Stimulated activated CD4-positive, alpha-beta T cell treated with anti-CD3 and anti-CD28 coated beads, Interleukin-15, amount 100 ng/mL, for 24 hours (primary cell): ENCODE measurements around the gene ASZ1.

Source experiments
- DNase-seq: peaks from one replicate; pipeline ENCODE4 v3.0.0-alpha.2; 2020

ASZ1 gene

GRCh38 chr7:117333168-117333567, 94.1 kb downstream of the ASZ1 start:
- no peak for DNase-seq

- no peak for DNase-seq
These were observed 95.3 kb downstream of the ASZ1 start for GRCh38 chr7:117332031-117332430.

DNA sequence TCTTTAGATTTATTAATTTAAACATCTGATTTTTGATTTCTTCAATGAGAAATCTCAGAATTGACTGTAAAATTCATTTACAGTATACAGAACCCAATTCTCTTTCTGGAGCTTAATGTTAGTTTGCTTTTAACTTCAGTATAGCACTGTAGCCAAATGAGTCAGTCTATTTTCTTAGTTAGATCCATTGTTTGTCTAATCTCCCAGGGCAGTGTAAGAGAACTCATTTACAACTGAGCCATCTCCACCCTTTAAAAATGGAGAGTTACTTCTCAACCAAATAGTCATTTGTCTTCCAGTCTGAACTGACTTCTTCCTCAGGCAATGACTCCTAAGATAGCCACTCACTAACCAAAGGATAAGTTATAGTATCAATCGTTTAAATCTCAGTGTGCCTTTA, 101.5 kb downstream of the ASZ1 start:
- no peak for DNase-seq

DNA sequence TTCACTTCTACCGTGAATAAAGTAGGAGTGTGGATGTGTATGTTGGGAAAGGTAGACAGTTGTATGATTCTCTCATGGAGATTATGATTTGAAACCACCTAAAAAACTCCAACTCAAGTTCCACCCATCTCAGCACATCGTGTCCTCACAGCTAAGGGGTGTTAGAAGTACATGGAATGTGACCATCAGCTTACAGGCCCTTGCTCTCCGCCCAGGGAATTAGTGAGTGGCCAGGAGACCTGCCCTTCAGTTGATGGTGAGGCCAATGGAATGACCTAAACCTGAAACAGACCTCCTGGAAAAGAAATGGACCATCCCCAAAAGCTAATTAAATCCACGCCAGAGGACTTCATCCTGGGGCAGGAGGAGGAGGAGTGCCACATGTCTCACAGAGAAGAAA, 102.3 kb downstream of the ASZ1 start:
- no peak for DNase-seq

GRCh38 chr7:117323851-117324711, 103.2 kb downstream of the ASZ1 start:
- DNase-seq: no peak

DNA sequence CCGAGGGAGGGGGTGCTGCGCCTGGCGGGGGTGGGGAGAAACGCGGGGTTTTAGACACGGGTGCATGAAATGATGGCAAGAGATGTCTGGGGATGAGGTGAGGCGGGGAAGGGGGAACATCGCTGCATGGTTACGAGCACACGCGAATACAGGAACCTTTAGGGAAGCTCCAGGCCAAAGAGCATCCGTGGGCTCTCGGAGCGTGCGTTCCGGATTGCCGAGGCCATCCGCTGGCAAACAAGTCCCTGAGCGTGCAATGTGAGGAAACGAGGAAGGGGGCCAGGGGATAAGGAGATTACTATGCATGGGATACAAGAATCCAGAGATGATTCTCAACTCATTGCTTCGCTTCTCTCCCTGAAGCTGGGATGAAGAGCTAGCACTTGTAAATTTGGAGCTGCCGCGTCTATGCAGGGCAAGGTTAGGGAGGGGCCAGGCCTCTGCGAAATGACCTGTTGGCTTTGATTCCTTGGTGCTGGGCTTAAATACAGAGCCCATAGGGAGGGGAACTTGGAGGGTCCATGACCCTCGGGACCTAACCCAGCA, 103.9 kb downstream of the ASZ1 start:
- no peak for DNase-seq

- no peak for DNase-seq
These were observed 104.5 kb downstream of the ASZ1 start, which contains the start of gene WNT2 for GRCh38 chr7:117322741-117323304. TSS of gene WNT2 (minus strand) at chr7:117323058. CDS start at chr7:117322989, 69 bp downstream.

DNA sequence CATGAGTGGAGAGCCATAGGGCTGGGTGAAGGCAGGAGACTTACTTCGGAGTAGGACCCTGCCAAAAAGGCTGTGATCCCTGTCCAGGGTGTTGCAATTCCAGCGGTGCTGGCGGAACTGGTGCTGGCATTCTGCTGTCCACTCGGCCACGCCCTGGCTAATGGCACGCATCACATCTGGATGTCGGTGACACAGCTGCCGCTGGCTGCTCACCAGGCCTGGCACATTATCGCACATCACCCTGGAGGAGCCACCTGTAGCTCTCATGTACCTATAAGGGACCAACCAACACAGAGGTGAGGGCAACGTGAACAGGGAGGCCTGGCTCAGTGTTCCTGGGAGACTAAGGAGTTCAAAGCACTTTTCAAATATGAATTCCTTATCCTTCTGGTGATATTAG, 106.8 kb downstream of the ASZ1 start:
- no peak for DNase-seq

DNA sequence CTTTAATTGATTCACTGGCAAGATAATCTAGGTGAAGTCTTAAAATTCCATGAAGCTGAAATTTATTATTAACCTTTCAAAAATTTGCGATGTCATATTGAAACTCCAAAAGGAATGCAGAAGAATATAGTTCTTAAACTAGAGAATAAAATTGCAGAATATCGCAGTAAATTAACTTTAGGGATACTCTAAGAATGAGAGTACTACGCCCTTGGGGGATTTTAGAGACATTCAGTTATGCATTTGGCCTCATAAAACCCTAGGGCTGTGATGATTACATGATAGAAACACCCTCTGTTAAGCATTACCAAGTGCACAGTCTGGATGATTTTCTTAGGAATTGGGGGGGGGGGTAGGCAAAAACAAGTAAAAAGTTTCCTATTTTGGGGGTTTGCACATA, 108.1 kb downstream of the ASZ1 start:
- DNase-seq: no peak

- DNase-seq: no peak
These were observed 113.7 kb downstream of the ASZ1 start for GRCh38 chr7:117313582-117313981.
